MM.1S (cell line): ENCODE results near the gene CLIC4.
"Not testable (repeated sequence)": the region's sequence is repeated elsewhere in the genome, so short reads cannot be mapped to it uniquely, and the experiment has no call there.

Experiments used
- DNase-seq: peaks from one replicate; pipeline ENCODE4 v3.0.0-alpha.2; 2015
- H2AFZ ChIP-seq: fragments of 300-600 bp; sonication (generic); 2 replicates; pipeline ENCODE4 v1.6.0; 2016; ENCODE audit warnings: antibody characterized with exemption, low read length
- H3F3A ChIP-seq: fragments of 300-600 bp; sonication (generic); 2 replicates; pipeline ENCODE4 v1.6.1; 2016; ENCODE audit warnings: mild to moderate bottlenecking, antibody characterized with exemption, low read length, moderate library complexity, mixed read lengths; ENCODE audit not compliant: insufficient read depth
- H3K27ac ChIP-seq: fragments of 300-600 bp; sonication (generic); 2 replicates; pipeline ENCODE4 v1.5.1; 2016; ENCODE audit warnings: mild to moderate bottlenecking, low read length
- H3K27me3 ChIP-seq: fragments of 300-600 bp; sonication (generic); replicated peaks from 2 replicates; pipeline ENCODE4 v1.6.0; 2016; ENCODE audit warnings: low read length; ENCODE audit not compliant: insufficient read depth
- H3K36me3 ChIP-seq: fragments of 300-600 bp; sonication (generic); replicated peaks from 2 replicates; pipeline ENCODE4 v1.6.1; 2016; ENCODE audit warnings: mild to moderate bottlenecking, low read length, mixed read lengths; ENCODE audit not compliant: insufficient read depth
- H3K4me1 ChIP-seq: fragments of 300-600 bp; sonication (generic); 2 replicates; pipeline ENCODE4 v1.6.1; 2016; ENCODE audit warnings: low read length, mixed read lengths
- H3K4me2 ChIP-seq: fragments of 300-600 bp; sonication (generic); 2 replicates; pipeline ENCODE4 v1.6.0; 2016; ENCODE audit warnings: low read depth, low read length
- H3K4me3 ChIP-seq: fragments of 300-600 bp; sonication (generic); 2 replicates; pipeline ENCODE4 v1.5.1; 2016; ENCODE audit warnings: low read length, mixed read lengths
- H3K79me2 ChIP-seq: fragments of 300-600 bp; sonication (generic); 2 replicates; pipeline ENCODE4 v1.6.1; 2016; ENCODE audit warnings: mixed run types, low read length, mixed read lengths
- H3K9ac ChIP-seq: fragments of 300-600 bp; sonication (generic); 2 replicates; pipeline ENCODE4 v1.6.1; 2016; ENCODE audit warnings: low read length, mixed read lengths
- H3K9me2 ChIP-seq: fragments of 300-600 bp; sonication (generic); replicated peaks from 2 replicates; pipeline ENCODE4 v1.6.1; 2016; ENCODE audit warnings: mild to moderate bottlenecking, low read length, mixed read lengths; ENCODE audit not compliant: insufficient read depth
- H3K9me3 ChIP-seq: fragments of 300-600 bp; sonication (generic); replicated peaks from 2 replicates; pipeline ENCODE4 v1.6.1; 2016; ENCODE audit warnings: mild to moderate bottlenecking, low read length, mixed read lengths; ENCODE audit not compliant: insufficient read depth
- H4K20me1 ChIP-seq: fragments of 300-600 bp; sonication (generic); 2 replicates; pipeline ENCODE4 v1.6.1; 2016; ENCODE audit warnings: mild to moderate bottlenecking, low read length, moderate library complexity, mixed read lengths; ENCODE audit not compliant: insufficient read depth
- EZH2 ChIP-seq: fragments of 300-600 bp; sonication (generic); optimal IDR thresholded peaks from 2 replicates; pipeline ENCODE3; 2017; ENCODE audit warnings: low read depth, mild to moderate bottlenecking, antibody characterized with exemption, low read length, mixed read lengths
- EZH2phosphoT487 ChIP-seq: fragments of 300-600 bp; sonication (generic); IDR thresholded peaks from 2 replicates; pipeline ENCODE4 v1.6.1; 2018; ENCODE audit warnings: antibody characterized with exemption, low read length
- TF ChIP-seq, protein P1 (sequence below): fragments of 300-600 bp; sonication (generic); IDR thresholded peaks from 2 replicates; pipeline ENCODE4 v1.5.1; 2016; ENCODE audit warnings: antibody characterized with exemption, low read length, mixed read lengths

Gene CLIC4

DNA sequence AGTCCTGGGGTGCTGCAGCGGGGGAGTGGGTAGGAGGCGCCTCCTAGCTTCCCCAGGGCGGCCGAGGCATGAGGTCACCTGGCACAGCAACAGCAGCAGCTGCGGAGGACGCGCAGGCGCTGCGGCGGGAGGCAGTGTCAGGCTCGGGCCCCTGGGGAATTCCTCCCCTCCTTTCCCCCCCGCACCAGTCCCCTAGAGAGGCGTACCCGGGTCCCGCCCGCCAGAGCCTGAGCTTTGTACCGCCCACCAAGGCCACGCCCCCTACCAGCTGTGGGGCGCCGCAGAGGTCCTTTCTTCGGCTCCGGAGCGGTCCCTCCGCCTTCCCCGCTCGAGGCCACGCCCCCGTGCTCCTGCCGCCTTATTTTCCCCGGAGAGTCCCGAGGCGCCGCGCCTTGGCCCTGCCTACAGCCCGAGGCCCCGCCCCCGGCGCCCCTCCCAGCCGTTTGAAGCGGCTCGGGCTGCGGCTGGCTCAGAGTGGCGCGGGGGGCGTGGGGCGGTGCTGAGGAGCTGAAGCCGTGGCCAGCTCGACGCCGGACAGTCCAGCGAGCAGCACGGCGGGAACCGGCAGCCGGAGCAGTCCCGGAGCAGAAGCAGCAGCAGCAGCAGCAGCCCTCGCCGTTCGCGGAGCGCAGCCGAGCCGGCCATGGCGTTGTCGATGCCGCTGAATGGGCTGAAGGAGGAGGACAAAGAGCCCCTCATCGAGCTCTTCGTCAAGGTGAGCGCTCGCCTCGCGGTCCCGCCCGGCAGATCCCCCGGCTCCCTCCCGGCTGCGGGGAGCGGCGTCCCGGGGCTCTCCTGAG is at the start of gene CLIC4:
CLIC4 (plus strand) TSS at position 537 of the 800 bp plus-strand sequence; CDS start at position 644, 107 bp downstream.
- no peaks in the 10 kb centered on the region for H3K36me3 ChIP-seq
- H3K4me2 ChIP-seq, result peak within 1 kb of the TSS; percentile 90
- H3K79me2 ChIP-seq, result peaks cover 49% of the 10 kb centered on the region
- peak within 1 kb of the TSS; percentile 98 for H3K4me3 ChIP-seq
- H4K20me1 ChIP-seq, result no peaks in the 10 kb centered on the region
- peak within 1 kb of the TSS; percentile 76 for H3K9ac ChIP-seq
- no peaks in the 10 kb centered on the region for H3K9me2 ChIP-seq
- H3K27me3 ChIP-seq, result no peaks in the 10 kb centered on the region
- H3K27ac ChIP-seq, result peak within 1 kb of the TSS; percentile 84
- peaks cover 59% of the 10 kb centered on the region for H3F3A ChIP-seq
- H2AFZ ChIP-seq, result peak within 1 kb of the TSS; percentile 65
- peak; percentile 99 for DNase-seq
- H3K4me1 ChIP-seq, result peaks cover 27% of the 10 kb centered on the region
- TF ChIP-seq, protein P1, sequence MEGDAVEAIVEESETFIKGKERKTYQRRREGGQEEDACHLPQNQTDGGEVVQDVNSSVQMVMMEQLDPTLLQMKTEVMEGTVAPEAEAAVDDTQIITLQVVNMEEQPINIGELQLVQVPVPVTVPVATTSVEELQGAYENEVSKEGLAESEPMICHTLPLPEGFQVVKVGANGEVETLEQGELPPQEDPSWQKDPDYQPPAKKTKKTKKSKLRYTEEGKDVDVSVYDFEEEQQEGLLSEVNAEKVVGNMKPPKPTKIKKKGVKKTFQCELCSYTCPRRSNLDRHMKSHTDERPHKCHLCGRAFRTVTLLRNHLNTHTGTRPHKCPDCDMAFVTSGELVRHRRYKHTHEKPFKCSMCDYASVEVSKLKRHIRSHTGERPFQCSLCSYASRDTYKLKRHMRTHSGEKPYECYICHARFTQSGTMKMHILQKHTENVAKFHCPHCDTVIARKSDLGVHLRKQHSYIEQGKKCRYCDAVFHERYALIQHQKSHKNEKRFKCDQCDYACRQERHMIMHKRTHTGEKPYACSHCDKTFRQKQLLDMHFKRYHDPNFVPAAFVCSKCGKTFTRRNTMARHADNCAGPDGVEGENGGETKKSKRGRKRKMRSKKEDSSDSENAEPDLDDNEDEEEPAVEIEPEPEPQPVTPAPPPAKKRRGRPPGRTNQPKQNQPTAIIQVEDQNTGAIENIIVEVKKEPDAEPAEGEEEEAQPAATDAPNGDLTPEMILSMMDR, result peak; percentile 13; the same call in 1 of the 2 replicates
- no peak for TF ChIP-seq EZH2
- no peaks in the 10 kb centered on the region for H3K9me3 ChIP-seq

GRCh38 chr1:24696041-24696755 is 49.0 kb upstream of the CLIC4 start:
- no peak overlapping the region for H2AFZ ChIP-seq
- no peak for DNase-seq

DNA sequence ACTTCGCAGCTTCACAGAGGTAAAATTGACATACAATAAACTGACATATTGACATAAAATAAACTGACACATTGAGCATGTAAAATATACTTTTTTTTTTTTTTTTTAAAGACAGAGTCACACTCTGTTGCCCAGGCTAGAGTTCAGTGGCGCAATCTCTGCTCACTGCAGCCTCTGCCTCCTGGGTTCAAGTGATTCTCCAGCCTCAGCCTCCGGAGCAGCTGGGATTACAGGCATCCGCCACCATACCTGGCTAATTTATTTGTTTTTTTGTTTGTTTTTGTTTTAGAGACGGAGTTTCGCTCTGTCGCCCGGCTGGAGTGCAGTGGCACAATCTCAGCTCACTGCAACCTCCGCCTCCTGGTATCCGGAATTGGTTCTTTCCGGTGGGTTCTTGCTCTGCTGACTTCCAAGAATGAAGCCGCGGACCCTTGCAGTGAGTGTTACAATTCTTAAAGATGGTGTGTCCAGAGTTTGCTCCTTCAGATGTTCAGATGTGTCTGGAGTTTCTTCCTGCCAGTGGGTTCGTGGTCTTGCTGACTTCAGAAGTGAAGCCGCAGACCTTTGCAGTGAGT is 48.4 kb upstream of the CLIC4 start:
- Histone ChIP-seq H3K4me2 (no peak overlapping the region), H3K27ac (no peak overlapping the region), H3K9me2 (no peaks in the 10 kb centered on the region), H3K79me2 (no peaks in the 10 kb centered on the region), H3K9me3 (no peaks in the 10 kb centered on the region), H3K4me3 (no peak overlapping the region), H3K9ac (no peak overlapping the region), H3F3A (0 out of 2 replicates have a peak, but pooled peaks cover 3% of the 10 kb centered on the region), H3K36me3 (no peaks in the 10 kb centered on the region), H4K20me1 (no peaks in the 10 kb centered on the region), H3K27me3 (no peaks in the 10 kb centered on the region), H2AFZ (no peak overlapping the region), H3K4me1 (peaks cover 11% of the 10 kb centered on the region)
- no peak for DNase-seq
- TF ChIP-seq, protein P1, result no peak
- TF ChIP-seq EZH2phosphoT487, result no peak
- no peak for TF ChIP-seq EZH2

More at GRCh38 chr1:24696041-24696755, 49.0 kb upstream of the CLIC4 start:
- Histone ChIP-seq H3K9me3 (no peaks in the 10 kb centered on the region), H3K4me2 (no peak overlapping the region), H3K27ac (no peak overlapping the region), H3K79me2 (no peaks in the 10 kb centered on the region), H3K36me3 (no peaks in the 10 kb centered on the region), H3K27me3 (no peaks in the 10 kb centered on the region), H3K9me2 (no peaks in the 10 kb centered on the region), H3K4me3 (no peak overlapping the region), H4K20me1 (no peaks in the 10 kb centered on the region), H3K4me1 (peaks cover 11% of the 10 kb centered on the region), H3K9ac (no peak overlapping the region), H3F3A (0 out of 2 replicates have a peak, but pooled peaks cover 3% of the 10 kb centered on the region)
- TF ChIP-seq, protein P1, result no peak
- TF ChIP-seq EZH2phosphoT487 (no peak), EZH2 (no peak)

DNA sequence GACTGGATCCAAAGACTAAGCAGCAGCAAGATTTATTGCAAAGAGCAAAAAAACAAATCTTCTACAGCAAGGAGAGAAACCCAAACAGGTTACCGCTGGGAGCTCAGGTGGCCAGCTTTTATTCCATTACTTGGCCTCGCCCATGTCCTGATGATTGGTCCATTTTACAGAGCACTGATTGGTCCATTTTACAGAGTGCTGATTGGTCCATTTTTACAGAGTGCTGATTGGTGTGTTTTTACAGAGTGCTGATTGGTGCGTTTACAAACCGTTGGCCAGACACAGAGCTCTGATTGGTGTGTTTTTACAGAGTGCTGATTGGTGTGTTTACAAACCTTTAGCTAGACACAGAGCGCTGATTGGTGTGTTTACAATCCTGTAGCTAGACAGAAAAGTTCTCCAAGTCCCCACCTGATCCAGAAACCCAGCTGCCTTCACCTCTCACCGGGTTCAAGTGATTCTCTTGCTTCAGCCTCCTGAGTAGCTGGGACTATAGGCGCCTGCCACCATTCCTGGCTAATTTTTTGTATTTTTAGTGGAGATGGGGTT is 47.7 kb upstream of the CLIC4 start:
- H4K20me1 ChIP-seq, H3K9ac ChIP-seq, H3K4me2 ChIP-seq, H3K36me3 ChIP-seq, H3K27ac ChIP-seq, DNase-seq, H3K9me3 ChIP-seq, H2AFZ ChIP-seq, H3K9me2 ChIP-seq, H3F3A ChIP-seq, H3K27me3 ChIP-seq, H3K79me2 ChIP-seq, H3K4me3 ChIP-seq: not testable (repeated sequence)
- peaks cover 11% of the 10 kb centered on the region for H3K4me1 ChIP-seq

GRCh38 chr1:24698326-24698725 is 46.9 kb upstream of the CLIC4 start:
- H3K79me2 ChIP-seq, DNase-seq, H3K27me3 ChIP-seq, H3K9ac ChIP-seq, H3K36me3 ChIP-seq, H3K9me2 ChIP-seq, H3K9me3 ChIP-seq, H3K4me2 ChIP-seq, H4K20me1 ChIP-seq, H3K27ac ChIP-seq, H3K4me3 ChIP-seq, H3F3A ChIP-seq, H2AFZ ChIP-seq: not testable (repeated sequence)
- peaks cover 11% of the 10 kb centered on the region for H3K4me1 ChIP-seq
